Measurements from ENCODE around the gene KCTD19.

GRCh38 chr16:67245186-67245585 is 81.4 kb downstream of the KCTD19 start:
- TF ChIP-seq, protein P1, sequence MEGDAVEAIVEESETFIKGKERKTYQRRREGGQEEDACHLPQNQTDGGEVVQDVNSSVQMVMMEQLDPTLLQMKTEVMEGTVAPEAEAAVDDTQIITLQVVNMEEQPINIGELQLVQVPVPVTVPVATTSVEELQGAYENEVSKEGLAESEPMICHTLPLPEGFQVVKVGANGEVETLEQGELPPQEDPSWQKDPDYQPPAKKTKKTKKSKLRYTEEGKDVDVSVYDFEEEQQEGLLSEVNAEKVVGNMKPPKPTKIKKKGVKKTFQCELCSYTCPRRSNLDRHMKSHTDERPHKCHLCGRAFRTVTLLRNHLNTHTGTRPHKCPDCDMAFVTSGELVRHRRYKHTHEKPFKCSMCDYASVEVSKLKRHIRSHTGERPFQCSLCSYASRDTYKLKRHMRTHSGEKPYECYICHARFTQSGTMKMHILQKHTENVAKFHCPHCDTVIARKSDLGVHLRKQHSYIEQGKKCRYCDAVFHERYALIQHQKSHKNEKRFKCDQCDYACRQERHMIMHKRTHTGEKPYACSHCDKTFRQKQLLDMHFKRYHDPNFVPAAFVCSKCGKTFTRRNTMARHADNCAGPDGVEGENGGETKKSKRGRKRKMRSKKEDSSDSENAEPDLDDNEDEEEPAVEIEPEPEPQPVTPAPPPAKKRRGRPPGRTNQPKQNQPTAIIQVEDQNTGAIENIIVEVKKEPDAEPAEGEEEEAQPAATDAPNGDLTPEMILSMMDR (optimal IDR thresholded peaks at IDR 0.05 in 1 of 3, IDR thresholded peaks at IDR 0.05 in 1 of 3, conservative IDR thresholded peaks at IDR 0.05 in 1 of 3; ENCODE audit: extremely low read depth in 1 of 3, insufficient read depth in 2 of 3, low read length in 3 of 3): no peak
- no peak for TF ChIP-seq EZH2 (IDR thresholded peaks at IDR 0.05; ENCODE audit: low read length)

Data from keratinocyte (primary cell).